HG03565 (cell line): Measurements from ENCODE around the gene RPS15.
"Not testable (repeated sequence)": the region's sequence is repeated elsewhere in the genome, so short reads cannot be mapped to it uniquely, and the experiment has no call there.

Experiments used
- ATAC-seq: cut with Tn5 transposase; IDR thresholded peaks from one replicate; pipeline ENCODE4 v1.9.1; 2021; ENCODE audit warnings: mild to moderate bottlenecking, moderate library complexity; ENCODE audit not compliant: unreplicated experiment

The RPS15 gene

GRCh38 chr19:1418951-1419738 lies 19.1 kb upstream of the RPS15 start:
- no peak for ATAC-seq

- ATAC-seq, result not testable (repeated sequence)
Measured at GRCh38 chr19:1420085-1420484, 18.1 kb upstream of the RPS15 start.

- no peak for ATAC-seq
Measured at GRCh38 chr19:1420590-1420989, 17.6 kb upstream of the RPS15 start.

- ATAC-seq, result no peak
Measured at GRCh38 chr19:1421218-1421957, 16.8 kb upstream of the RPS15 start.

GRCh38 chr19:1421958-1422305 lies 16.3 kb upstream of the RPS15 start:
- ATAC-seq, result no peak

- ATAC-seq, result no peak
Measured at GRCh38 chr19:1422360-1422759, 15.8 kb upstream of the RPS15 start.

GRCh38 chr19:1422943-1423342 lies 15.3 kb upstream of the RPS15 start:
- no peak for ATAC-seq

GRCh38 chr19:1423436-1424191 lies 14.6 kb upstream of the RPS15 start:
- ATAC-seq, result no peak

- ATAC-seq, result no peak
Measured at GRCh38 chr19:1424192-1424955, 13.8 kb upstream of the RPS15 start.

- ATAC-seq, result no peak
Measured at GRCh38 chr19:1425102-1425837, 12.9 kb upstream of the RPS15 start.

- no peak for ATAC-seq
Measured at GRCh38 chr19:1425902-1426301, 12.3 kb upstream of the RPS15 start.

- no peak for ATAC-seq
Measured at GRCh38 chr19:1426736-1427135, 11.5 kb upstream of the RPS15 start.

GRCh38 chr19:1427221-1427920 lies 10.8 kb upstream of the RPS15 start:
- ATAC-seq, result no peak

GRCh38 chr19:1428738-1429391 lies 9.3 kb upstream of the RPS15 start:
- no peak for ATAC-seq

GRCh38 chr19:1429750-1430149 lies 8.4 kb upstream of the RPS15 start:
- no peak for ATAC-seq

GRCh38 chr19:1430246-1430645 lies 8.0 kb upstream of the RPS15 start:
- ATAC-seq, result no peak

- no peak for ATAC-seq
Measured at GRCh38 chr19:1431759-1432506, 6.3 kb upstream of the RPS15 start.

GRCh38 chr19:1432507-1432887 lies 5.7 kb upstream of the RPS15 start:
- no peak for ATAC-seq
